GM21619 (cell line): ENCODE measurements around the gene ADAMTS15.

Experiments used
- ATAC-seq: cut with Tn5 transposase; IDR thresholded peaks from one replicate; pipeline ENCODE4 v1.9.1; 2021; ENCODE audit not compliant: unreplicated experiment

Gene ADAMTS15

DNA sequence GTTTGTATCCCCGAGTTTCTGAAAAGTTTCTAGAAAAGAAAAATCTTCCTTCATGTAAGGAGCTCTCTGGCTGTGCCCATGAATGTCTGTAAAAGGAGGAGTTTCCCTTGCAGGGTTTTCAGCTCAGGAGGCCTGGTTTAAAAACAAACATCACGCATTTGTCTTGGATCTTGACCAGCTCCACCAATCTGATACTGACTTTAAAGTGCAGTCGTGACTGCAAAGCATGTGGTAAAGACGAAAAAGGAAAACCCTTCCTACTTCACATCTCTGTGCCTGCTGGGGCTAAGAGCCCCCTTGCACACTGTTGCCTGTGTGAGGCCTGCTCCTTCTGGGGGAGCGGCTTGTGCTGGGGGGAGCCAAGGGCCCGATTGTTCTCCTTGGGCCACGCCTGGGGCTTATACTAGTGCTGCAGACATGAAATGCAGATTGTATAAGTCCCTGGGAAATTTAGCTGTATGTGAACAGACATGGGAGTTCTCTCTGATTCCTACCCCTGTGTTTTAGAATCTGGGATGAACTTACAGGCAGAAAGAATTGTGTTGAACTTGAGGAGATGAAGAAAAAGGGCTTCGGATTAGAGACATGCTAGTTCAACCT lies 62.1 kb downstream of the ADAMTS15 start:
- ATAC-seq: no peak

DNA sequence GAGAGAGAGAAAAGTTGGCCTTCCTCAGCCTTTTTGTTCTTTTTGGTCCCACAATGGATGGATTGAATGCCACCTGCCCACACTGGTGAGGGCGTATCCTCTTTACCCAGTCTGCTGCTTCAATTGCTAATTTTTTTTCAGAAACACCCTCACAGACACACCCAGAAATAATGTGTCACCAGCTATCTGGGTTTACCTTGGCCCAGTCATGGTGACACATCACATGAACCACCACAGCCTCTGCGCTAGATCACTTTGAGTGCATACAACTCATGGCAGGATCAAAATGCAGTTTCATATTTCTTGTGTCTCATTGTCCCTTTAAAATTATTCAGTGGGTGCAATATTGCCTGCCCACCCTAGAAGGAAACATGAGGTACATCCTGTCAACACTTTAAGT lies 63.3 kb downstream of the ADAMTS15 start:
- ATAC-seq: no peak

DNA sequence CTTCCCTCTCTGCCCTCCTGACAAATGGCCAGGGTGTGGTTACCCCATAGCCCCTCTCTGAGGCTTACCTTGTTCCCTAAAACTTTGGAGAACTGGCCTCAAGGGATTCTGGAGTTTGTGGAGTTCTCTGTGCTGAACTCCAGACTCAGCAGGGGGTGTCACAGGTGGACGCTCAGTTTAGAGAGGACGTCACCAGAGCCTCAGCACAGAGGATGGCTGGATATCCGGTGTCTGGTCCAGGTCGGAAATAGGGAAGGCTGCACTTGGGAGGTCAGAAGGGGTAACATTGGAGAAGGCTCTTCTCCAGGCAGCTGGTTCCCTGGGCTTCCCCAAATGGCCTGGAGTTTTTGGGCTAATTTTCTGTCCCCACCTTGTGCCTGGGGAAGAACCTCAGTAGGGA lies 64.2 kb downstream of the ADAMTS15 start:
- no peak for ATAC-seq

DNA sequence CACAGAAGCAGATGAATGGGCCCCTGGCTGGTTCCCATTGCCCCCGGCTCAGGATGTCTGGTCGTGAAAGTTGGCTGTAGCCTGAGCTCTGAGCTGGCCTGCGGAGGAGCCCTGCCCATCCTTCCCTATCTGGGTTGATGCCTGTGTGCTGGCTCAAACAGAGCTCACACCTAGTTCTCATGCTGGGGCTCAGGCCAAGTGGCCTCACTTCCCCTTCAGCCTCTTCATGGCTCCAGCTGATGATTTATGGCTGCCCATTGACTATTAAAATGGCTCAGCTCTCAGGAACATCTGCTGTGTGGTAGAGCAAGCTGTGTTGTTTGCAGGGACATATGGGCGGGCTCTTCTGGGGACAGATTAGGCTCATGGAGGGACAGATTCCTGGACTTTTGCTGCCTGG lies 64.7 kb downstream of the ADAMTS15 start:
- ATAC-seq: no peak

DNA sequence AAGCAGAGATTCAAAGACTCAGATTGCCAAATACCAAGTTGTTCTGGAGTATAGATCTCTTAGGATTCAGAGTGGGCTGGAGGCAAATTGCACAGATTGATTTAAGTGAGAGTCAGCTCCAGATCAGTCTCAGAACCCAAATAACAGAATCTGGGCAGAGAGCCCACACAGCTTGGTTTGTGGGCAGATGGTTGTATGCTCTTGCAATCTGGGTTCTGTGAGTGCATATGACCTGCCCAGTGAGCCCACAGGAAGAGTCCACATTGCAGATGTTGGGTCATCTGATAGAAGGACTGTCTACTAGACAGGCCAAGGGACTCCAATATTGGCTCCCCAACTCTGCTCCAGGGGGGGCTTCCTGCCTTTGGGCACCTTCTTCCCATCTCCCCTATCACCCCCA lies 65.9 kb downstream of the ADAMTS15 start:
- ATAC-seq: no peak

DNA sequence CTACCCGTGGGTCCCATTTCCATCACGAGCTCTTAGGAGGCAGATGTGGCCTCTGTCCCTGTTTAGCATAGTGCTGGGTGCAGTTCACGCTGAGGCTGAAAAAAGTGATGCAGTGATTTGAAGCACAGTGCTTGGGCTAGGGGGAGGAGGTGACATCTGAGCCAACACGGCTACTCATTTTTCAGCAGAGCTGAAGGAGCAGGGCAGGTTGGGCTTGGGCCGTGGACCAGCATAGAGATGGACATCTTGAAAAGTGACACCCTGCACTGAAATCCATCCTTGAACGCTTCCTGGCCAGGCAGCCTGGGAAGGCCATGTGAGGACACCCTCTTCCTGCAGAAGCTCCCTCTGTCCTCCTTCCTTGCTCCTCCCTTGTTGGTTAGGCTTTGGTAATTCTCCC lies 66.4 kb downstream of the ADAMTS15 start:
- ATAC-seq: no peak

DNA sequence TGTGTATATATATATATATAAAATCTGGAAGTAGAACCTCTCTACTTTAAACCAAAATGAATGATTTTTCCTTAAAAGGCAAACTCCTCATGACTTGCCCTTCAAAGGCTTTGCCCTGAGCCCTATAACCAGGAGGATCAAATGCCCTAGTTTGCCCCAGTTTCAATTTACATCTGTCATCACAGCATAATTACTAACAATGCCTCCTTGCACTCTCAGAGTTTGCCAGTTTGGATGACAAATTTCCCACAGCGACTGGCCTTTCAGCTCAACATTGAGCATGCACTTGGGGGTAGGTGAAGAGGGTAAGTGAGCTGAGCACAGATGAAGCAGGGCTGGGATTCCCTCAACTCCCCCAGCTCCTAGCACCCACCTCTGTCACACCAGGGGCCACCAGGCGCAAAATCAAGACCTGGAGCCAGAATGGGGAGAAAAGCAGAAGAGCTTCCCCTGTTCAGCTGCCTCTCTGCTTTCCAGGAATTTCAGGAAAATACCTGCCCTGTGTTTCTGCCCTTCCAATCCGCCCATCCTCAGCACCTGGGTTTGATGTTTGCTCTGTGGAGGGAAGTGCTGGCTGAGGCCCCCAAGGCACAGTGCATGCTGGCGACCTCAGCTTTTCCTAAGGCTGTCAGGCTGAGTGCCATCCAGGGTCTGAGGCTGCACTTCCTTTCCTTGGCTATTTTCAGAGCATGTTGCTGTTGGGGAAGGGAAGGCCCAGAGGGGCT lies 67.5 kb downstream of the ADAMTS15 start:
- no peak for ATAC-seq

DNA sequence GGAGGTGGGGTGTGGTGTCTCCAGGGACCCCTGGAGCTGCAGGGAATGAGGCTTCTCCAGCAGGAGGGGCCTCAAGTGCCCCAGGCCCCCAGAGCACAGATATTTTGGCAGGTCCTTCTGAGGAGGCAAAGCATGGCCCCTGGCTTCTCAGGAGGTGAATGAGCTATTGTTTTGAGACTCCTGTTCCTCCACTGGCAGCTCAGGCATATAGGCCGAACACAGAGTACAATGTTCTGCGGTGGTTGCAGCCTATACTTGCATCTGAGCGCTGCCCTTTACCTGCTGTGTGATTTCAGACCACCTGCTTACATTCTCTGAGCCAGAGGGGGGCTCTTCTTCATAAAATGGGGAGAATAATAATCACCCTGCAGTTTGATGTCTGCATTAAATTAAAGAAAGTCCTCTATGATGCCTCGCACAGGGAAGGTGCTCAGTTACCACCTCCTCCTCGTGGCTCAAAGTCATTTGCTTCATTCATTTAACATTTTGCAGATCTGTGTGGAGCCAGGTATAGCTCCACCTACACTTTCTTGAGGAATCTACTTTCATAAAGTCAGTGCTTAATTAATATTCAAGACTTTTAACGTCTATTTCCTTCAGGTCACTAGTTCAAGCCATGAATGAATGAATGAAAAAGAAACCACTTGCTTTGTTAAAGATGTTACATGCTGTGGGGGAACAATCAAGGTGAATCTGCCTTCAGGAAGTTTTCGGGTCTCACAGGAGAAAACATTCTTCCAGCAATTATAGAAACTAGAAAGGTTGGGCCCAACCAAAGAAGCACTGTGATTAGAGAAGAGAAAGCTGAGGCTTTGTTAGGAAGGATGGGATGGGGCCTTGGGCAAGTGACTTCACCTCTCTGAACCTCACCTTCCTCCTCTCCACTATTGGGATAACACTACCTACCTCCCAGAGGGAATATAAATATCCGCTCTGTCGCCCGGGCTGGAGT lies 68.4 kb downstream of the ADAMTS15 start:
- no peak for ATAC-seq

DNA sequence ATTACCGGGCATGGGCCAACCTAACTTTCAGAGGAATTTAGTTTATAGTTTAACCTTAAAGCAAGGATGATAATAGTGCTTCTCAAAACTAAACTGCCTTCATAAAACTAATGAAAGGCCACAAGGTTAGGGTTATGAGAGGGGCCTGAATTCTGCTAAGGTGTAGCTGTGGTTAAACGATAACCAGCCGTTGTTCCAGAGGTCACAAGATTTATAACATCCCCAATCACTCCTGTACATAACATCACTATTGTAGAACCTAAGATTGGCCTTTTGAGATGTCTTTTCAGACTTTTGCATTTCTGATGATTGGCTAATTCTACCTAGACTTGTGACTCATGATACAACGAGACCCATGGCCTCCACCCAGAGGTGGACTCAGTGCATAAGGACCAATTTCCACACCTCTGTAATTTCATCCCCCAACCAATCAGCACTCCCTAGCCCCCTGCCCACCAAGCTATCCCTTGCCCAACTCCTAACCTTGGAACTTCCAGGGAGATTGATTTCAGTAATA lies 69.8 kb downstream of the ADAMTS15 start:
- no peak for ATAC-seq

DNA sequence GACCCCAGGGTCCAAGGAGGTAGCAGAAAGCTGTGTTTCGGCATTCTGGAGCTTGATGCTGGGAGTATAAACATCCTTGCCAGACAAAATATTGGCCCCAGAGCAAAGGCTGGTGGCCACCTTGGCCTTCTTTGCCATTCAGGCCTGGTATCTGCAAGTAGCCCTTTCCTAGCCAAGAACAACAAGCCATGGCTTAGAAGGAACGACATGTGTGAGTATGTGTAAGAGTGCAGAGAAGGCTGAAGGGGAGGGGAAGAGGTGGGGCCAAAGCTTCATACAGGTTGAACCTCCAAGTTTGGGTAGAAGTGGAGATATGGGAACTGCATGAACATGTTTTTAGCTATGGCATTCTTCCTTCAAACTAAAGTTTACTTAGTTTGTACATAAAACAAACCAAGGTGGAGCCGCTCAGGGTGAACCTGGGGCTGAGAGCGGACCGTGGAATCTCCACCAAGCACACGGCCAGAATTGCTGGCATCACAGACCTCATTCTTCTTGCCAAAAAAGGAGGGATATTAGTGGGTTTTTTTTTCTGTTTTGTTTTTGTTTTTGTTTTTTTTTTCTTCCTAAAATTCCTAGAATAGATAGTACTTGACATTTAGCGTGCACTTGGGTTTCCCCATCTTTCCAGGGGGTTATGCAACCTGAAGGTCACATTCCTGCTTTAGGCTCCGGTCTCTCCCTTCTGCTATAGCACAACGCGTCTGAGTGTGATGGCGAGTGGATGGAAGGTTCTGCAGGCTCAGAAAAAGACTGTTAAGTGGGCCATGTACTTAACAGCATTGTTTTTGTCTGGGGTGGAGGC lies 70.9 kb downstream of the ADAMTS15 start:
- ATAC-seq: no peak

DNA sequence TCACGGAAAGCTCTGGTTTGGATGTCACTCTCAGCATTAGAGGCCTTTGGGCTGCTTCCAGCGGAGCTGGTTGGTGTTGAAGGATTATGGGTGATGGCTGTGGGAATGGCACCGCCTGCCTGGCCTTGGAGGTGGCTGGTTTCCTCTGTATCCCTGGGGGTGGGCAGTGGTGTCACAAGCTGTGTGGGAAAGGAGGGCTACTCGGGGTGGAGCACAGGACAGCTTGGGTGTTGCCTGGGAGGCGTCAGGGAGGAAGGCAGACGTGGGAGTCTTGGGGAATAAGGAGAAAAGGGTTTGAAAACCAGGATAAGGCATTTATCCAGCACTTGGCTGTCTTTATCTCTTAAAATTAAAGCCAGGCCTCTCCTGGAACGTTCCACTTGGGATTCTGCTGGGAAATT lies 71.8 kb downstream of the ADAMTS15 start:
- no peak for ATAC-seq

DNA sequence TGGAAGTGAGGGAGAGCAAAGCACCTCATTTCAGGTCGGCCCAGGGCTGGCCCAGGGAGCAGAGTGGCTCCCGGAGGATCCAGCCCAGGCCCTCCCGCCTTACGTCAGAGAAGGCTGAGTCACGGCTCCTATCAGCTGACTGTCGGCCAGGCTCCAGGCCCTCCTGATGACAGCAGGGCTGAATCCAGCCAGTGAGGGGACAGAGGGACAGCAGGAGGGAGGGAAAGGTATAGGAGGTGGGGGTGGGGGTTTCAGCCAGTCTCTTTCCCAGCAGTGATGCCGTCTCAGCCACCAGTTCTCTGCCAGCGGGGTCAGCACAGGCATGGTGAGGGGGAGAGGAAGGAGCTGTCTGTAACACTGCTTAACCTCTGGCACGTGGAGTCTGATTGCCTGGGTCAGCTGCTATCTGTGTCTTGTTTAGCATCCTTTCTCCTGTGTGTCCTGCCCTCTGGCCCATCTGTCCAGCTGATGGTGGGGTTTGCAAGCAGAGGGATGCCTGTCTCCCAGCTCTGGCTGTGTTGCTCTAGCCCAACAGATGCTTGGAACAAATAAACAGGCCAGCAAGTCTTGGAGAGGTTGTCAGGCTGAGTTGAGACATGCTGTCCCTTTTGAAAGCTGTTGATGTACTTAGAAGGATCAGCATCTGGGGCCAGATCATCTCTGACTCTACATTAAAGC lies 74.0 kb downstream of the ADAMTS15 start:
- no peak for ATAC-seq

DNA sequence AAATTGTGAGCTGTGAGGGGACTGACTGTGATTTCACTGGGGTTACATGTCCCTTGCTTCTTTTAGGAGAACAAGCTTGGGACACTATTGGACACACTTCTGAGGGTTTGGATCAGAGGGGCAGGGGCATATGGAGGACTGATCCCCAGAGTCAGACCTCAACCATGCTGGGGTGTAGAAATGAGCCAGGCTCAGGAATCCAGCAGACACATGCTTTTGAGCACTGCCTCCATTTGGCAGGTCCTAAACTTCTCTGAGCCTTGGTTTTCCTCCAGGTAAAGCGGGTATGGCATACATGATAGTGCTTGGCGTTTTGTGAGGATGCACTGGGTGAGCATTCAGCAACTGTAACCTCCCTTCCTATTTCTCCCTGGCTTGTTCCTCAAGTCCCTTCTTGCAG lies 74.7 kb downstream of the ADAMTS15 start:
- ATAC-seq: no peak

DNA sequence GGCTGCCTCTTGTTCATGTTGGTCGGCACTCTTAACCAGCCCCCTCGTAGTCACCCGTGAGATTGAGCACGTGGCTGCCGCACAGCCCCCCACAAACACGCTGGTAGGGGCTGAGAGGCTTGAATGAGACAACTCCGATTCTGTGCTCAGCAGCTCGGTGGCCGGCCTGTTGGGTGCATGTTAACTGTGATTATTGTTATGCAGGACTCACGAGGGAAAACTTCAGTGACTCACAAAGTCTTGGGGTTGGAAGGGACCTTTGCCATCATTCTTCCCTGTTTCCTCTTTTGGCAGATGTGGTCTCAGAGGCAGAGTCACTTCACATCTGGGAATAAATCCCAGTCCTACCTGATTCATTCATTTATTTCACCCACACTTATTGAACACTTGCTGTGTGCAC lies 75.2 kb downstream of the ADAMTS15 start:
- ATAC-seq: no peak

DNA sequence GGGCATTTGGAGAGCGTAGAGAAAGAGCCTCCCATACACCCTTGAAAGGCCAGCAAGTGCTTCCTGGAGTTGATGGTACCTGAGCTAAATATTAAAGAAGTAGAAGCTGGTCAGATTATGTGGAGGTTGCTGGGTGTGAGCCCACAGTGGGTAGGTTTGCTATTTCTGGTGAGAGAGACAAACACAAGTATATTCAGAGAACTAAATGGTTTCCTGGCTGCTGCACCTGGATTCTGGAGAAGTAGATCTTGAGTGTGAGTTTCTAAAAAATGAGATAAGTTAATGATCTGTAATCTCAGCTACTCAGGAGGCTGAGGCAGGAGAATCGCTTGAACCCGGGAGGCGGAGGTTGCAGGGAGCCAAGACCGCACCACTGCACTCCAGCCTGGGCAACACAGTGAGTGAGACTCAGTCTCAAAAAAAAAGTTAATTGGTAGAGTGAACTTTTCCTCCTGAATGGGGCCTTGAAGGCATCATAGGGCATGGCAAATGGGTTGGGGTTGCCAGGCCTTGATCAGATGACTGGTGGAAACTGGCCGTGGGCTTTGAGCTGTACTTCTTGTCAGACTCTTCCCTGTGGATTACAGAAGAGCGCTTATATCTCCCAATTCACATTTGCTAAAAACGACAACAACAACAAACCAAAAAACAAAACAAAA lies 75.8 kb downstream of the ADAMTS15 start:
- no peak for ATAC-seq

DNA sequence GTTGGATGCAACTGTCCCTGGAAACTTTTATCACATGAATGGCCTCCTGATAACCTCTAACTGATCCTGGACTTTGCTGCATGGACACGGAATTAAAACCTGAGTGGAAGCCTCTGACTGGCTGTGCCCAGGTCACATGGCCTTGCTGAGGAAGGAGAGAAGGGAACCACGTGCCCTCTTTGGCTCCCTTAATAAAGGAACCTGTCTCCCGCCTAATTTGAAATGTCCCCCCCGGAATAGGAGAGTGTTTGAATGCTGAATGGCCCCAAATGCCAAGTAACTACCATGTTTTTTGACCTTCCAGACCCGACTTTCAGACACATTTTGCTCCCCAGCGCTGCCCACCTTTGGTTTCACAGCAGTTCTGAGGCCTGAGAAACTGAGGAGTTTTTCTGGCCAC lies 76.9 kb downstream of the ADAMTS15 start:
- ATAC-seq: no peak
